ENCODE data around the gene TAF4.

GRCh38 chr20:62003567-62004405, 61.9 kb downstream of the TAF4 start:
- TF ChIP-seq CTCF (IDR thresholded peaks at IDR 0.05), result no peak
- no peak for TF ChIP-seq POLR2A (IDR thresholded peaks at IDR 0.05)

Measured in testis (tissue), 2 donors.